HG02759 (cell line): Measurements from ENCODE around the gene TMED10.

Source experiments
- ATAC-seq: cut with Tn5 transposase; IDR thresholded peaks from one replicate; pipeline ENCODE4 v1.9.1; 2021; ENCODE audit warnings: mild to moderate bottlenecking, moderate library complexity; ENCODE audit not compliant: unreplicated experiment

Gene TMED10

GRCh38 chr14:75176142-75176820 is at the start of gene TMED10:
TMED10 (minus strand) TSS chr14:75176612; CDS start chr14:75176579, 33 bp downstream.
- peak; percentile 83 for ATAC-seq

GRCh38 chr14:75224561-75224960 is 48.1 kb upstream of the TMED10 start:
- ATAC-seq = no peak

DNA sequence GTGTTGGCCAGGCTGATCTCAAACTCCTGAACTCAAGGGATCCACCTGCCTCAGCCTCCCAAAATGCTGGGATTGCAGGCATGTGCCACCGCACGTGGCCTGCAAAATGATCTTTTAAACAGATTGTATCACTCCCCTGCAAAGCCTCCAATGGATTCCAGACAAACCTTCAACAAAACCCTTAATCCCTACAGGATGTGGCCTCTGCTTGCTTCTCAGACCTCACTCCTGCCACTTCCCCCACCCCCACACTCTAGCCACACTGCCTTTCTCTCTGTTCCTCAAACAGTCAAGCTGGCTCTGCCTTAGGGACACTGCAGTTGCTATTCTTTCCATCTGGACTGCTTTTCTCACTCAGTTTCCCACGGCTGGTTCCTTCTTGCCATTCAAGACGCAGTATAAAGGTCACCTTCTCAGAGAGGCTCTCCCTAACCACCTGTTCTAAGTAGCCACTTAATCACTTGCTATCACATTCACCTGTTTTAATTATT is 47.3 kb upstream of the TMED10 start:
- ATAC-seq = peak; percentile 66

DNA sequence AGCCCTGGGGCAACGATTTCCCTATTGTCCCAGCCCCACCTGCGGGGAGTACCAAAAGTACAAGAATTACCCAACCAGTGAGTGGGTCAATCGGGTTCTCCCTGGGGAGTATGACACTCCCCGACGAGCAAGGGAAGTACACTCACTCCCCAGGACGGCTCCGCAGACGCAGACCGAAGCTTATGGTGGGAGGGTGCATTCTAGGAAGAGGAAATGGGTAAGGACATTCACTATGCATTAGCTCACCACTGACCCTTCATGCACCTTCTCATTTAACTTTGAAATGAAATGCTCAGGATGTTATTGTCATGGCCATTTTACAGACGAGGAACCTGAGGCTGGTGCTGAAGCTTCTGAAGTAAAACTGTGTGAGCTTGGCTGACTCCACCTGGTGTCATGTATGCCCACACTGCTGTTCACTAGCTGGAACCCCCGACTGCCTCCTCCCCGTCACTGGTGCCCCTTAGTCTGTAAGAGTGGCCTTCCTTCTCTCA is 45.8 kb upstream of the TMED10 start:
- peak; percentile 58 for ATAC-seq

GRCh38 chr14:75221797-75222196 is 45.4 kb upstream of the TMED10 start:
- peak; percentile 15 for ATAC-seq

DNA sequence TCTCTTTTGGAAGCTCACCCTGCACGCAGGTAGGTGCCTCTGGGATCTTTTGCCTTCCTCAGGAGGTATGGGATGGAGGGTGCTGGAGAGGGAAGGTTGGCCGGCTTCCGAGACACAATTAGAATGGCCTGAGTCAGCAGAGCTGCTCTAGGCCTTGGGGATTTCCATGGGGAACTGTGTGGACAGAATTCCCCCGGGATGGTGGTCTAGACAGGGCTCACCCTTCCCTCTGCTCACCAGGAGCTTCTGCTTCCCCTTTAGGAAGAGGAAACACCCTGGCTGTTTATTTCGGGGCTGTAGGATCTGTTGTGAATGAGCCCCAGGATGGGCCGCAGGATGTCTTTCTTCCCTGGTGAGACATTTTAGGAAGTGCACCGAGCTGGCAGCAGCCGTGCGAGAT is 43.7 kb upstream of the TMED10 start:
- ATAC-seq = no peak

- ATAC-seq = no peak
Observed at GRCh38 chr14:75217508-75218206, 41.2 kb upstream of the TMED10 start.

DNA sequence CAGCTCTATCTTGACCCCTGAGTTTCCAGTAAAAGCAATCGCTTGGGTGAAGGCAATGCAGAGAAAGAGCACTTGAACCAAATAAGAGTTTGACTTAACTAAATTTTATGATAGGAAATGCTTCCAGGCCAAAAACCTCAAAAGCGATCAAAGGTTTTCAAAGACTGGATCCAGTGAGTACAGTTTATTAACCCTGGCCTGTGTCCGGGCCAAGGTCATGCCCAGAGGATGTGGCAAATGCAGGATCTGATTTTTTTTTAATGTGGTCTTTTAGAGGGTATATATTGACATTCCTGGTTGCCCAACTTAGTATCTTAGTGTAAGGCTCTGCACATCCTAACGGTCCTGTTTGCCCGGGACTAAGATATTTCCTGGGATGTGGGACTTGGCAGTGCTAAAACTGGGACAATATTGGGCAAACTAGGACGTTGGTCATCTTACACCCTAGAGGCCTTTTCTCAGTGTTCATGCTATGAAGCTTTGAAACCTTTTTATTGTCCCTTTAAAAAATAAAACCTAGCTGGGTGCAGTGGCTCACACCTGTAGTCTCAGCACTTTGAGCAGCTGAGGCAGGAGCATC is 40.1 kb upstream of the TMED10 start:
- ATAC-seq = no peak

DNA sequence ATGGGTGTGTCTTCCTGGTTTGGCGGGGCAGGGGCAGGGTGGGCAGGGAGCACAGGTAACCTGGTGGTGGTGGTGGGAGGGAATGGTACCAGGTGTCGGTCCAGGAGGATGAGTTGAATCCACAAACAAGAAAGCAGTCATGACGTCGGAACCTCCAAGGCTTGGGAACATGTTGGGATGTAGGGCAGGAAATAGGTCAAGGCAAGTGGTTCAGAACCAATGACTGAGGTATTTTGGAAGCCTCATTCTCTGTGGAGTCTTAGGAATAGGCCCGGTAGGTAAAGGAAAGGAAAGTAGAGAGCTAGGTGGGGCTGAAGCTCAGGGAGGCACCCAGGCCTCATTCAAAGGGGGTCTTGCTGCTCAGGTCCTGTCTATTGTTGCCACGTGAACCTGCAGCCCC is 39.1 kb upstream of the TMED10 start:
- no peak for ATAC-seq

DNA sequence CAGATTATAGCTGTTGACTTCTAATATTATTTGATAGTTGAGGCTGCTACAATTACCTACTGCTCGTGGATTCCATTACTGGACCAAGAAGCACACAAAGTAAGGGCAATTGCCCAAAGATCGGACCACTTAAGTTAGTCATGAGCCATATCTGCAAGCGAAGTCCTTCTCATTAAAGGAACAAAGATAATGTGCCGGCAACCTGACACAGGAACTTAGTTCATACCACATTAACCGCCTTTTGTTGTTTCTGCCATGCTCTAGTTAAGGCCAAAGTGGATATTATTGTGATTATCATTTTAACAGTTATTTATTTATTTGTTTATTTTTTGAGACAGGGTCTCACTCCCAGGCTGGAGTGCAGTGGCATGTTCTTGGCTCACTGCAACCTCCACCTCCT is 38.1 kb upstream of the TMED10 start:
- no peak for ATAC-seq

- no peak for ATAC-seq
Observed at GRCh38 chr14:75213172-75213571, 36.8 kb upstream of the TMED10 start.

DNA sequence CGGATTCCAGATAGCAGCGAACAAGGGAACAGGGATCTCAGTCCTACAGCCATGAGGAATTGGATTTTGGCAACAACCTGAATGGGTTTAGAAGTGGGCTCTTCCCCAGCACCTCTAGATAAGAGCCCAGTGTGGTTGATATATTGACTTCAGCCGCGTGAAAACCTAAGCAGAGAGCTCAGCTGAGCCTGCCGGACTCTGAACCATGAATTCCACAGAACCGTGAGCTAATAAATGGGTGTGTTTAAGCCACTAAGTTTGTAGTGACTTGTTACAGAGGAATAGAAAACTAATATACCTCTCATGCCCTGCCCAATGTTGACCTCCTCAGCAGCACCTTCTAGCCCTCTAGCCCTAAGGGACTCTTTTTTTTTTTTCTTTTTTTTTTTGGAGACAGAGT is 32.4 kb upstream of the TMED10 start:
- ATAC-seq = no peak

DNA sequence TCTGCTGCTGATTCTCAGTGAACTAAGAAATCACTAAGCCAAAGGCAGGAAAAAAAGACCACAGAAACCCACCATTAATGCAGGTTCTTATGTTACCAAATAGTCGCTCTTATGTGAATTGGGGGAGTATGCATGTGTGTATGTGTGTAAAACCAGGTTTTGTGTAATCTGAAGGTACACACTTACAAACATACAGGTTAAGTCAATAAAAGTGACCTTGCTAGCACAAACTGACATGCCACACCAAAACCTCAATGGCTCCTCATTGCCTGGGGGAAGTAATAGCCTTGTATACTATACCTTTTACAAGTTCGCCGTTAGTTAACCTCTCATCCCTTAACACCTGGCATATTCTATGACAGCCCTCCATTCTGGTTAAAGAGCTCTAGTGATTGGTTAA is 29.8 kb upstream of the TMED10 start:
- no peak for ATAC-seq

GRCh38 chr14:75205591-75205990 is 29.2 kb upstream of the TMED10 start:
- no peak for ATAC-seq

DNA sequence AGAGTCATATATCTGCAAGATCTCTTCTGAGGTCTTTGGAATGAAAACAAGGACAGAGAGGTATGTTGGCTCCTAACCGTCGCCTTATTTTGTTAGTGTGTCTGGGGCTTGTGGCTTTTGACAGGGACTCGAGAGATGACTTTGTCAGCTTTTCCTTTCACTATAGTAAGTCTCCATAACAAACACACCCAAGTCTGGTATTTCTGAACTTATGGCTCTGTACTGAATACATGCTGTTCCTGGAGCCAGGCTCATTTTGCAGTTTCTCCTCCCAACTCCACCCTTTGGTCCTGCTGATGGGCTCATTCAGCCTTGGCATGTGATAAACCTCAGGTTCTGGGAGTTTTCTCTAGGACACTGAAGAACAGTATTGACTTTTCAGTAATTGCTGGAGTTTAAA is 27.7 kb upstream of the TMED10 start:
- ATAC-seq = no peak

DNA sequence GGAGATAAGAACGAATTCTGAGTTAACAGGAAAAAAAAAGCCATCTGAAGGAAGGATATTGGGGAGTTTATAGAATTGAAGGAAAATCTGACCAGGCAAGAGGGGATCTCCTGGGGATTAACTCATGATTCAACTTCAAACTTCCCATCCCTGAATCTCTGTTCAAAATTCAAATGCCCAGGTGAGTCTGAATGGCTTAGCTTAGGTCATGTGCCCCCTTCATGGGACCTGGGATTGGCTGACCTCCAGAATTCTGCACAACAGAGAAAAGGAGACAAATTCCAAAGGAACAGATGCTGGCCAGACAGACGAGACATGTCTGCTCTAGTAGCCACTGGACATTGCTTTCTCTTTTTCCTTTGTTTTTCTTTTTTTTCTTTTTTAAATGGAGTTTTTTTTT is 26.2 kb upstream of the TMED10 start:
- no peak for ATAC-seq

DNA sequence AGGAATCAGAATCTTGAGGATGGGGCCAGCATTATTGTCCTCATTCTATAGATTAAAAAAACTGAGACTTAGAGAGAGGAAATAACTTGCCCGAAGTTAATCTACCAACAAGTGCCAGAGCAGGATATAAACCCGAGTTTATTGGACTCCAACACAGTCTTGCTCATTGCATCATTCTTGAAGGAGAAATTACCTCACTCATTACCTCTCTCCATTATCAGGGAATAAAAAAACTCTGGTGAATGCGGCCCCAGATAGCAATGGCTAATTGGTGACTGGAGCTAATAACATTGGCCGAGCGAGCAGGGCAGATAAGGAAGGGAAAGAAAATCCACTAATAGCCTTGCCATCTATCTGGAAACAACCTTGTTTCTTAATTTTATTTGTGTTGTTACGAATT is 24.7 kb upstream of the TMED10 start:
- no peak for ATAC-seq

- no peak for ATAC-seq
Observed at GRCh38 chr14:75200451-75200850, 24.0 kb upstream of the TMED10 start.

DNA sequence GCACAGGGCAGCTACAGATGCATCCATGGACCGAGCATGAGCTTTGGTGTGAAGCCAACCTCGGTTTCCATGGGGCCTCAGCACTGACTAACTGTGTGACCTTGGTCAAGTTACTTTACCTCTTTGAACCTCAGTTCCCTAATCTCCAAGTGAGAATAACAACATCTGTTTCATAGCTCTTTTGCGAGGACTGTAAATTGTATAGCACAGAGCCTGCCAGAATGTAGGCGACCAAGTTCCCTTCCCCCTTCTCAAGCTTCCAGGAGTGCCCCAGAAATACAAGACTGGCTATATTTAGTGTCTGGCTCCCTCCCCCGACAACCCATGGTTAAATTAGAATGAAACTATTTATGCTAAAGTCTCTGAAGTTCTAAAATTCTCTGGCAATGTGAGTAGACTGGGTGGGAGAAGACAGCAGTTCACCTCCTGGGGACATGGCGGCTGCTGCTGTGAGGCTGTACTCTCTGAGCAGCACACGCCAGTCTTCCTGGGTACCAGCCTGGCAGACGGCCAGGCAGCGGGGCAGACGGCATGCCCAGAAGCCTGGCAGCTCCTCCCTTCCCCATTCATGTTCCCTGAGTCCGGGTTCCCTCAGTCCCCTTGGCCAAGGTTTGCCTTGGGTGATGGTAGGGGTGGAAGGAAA is 22.0 kb upstream of the TMED10 start:
- no peak for ATAC-seq

GRCh38 chr14:75197338-75197737 is 20.9 kb upstream of the TMED10 start:
- no peak for ATAC-seq

DNA sequence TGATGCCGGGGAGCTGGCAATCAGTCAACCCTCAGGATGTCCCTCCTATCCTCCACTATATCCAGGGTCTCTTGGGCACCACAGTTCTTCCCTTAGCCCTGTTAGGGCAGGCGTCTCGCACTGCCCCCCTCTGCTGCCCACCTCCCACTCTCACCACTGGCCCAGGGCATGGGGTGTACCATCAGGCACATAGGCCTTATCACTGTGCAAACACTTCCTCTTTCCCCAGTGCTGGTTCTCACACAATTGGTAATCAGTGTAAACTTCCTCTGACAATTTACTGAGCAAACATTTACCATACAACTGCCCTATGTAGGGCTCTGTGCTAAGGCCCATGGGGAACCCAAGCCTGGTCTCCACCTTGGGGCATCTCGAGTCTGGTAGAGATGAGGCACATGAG is 20.1 kb upstream of the TMED10 start:
- peak; percentile 54 for ATAC-seq
